ENCODE data around the gene SMAP2.

SMAP2 gene

DNA sequence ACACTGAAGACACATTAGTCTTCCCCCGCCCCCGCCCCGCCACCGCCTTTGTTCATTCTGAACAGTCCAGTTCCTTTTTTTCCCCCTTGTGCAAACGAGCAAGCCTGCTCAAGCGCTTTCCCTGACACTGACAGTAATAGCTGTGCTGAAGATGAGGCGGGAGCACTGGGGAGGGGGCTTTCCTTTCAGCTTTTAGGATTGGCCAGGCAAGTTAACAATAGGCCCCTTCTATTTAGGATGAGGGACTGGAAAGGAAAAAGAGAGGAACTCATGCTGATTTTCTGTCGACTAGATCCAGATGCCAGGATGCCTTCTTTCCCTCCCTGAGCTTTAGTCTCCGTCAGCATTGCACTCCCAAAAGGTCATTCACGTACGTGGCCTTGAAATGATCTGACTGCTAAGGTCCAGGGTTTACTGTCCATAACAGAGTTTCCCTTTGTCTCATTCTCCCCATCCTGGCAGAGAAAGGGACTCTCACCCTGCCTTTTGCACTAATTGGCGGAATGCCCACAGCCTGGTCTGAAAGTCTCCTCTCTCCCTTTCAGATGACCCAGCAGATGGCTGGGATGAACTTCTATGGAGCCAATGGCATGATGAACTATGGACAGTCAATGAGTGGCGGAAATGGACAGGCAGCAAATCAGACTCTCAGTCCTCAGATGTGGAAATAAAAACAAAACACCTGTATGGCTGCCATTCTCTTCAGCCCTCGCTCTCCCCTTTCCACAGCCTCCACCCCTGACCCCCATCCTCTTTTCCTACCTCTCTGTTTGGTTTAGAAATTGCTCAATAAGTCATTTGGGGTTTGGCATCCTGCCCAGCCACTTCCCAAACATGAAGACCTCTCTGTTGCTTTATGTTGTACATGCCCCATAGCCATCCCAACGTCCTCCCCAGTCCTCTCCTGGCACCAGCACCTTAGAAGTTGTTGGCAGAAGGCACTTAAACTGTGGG lies 48.2 kb downstream of the SMAP2 start:
- DNase-seq (ENCODE audit: low read depth) = no peak

- DNase-seq (ENCODE audit: low read depth) = no peak
Observed at GRCh38 chr1:40422630-40423263, 49.2 kb downstream of the SMAP2 start.

DNA sequence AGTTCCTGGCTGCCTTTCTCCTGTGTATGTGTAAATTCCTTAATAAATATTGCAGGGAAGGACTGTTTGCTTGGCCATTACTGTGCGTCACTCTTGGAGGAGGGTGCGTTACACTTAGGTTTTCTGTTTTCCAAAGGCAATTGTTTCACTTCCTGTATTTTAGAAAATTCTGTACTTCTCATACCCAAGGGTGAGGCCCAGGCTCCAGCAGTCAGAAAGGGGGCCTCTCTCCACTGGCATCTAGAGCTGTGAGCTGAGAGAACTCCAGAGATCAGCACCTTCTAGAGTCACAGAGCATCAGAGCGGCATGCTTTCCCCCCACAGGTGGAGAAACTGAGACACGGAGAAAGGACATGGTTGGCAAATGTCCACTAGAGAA lies 49.7 kb downstream of the SMAP2 start:
- DNase-seq (ENCODE audit: low read depth) = no peak

- DNase-seq (ENCODE audit: low read depth) = no peak
Observed at GRCh38 chr1:40423951-40424618, 50.6 kb downstream of the SMAP2 start.

- no peak for DNase-seq (ENCODE audit: low read depth)
Observed at GRCh38 chr1:40425198-40425597, 51.7 kb downstream of the SMAP2 start.

DNA sequence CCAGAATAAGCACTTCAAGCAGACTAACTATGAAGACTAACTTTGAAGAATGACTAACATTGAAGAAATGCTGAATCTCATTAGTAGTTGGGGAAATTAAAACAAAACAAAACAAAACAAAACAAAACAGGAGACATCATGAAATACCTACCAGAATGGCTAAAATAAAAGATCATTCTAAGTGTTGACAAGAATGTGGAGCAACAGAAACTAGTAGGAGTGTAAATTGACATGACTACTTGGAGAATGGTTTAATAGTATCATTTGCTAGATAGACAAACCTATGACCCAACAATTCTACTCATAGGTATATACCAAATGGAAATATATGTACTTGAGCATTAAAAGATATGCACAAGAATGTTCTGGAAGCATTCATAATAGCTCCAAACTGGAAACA lies 57.9 kb downstream of the SMAP2 start:
- DNase-seq (ENCODE audit: low read depth) = no peak

- DNase-seq (ENCODE audit: low read depth) = no peak
Observed at GRCh38 chr1:40432644-40433390, 59.3 kb downstream of the SMAP2 start.

DNA sequence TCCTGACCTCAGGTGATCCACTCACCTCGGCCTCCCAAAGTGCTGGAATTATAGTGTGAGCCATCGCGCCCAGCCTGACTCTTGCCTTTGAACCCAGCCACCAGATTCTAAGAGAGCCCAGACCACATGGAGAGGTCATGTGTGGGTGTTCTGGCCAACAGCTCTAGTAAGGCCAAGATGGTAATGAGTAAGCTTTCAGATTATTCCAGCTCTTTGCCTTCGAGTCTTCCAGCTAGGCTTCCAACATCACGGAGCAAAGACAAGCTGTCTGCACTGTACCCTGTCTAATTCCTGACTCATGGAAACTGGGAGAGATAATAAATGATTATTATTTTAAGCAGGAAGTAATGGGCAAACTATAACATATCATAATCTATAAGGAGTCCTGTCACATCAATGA lies 61.9 kb downstream of the SMAP2 start:
- DNase-seq (ENCODE audit: low read depth) = no peak

DNA sequence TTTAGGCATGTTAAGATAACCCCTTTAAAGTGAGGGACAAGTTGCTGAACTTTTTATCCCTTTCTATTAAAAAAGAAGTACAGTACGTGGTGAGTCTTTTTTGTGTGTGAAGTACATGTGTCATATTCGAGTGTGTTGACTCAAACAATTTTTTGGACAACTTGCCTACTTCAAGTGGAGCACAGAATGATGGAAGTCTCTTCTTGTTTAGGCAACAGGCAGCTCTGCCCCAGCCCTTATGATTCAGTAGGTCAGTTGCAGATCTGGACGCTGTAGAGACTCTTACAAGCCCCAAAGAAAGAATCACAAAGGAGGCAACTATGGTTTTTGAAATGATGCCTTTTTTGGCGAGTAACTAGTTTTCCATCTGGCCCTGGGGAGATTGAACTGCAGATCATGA lies 62.3 kb downstream of the SMAP2 start:
- DNase-seq (ENCODE audit: low read depth) = no peak

DNA sequence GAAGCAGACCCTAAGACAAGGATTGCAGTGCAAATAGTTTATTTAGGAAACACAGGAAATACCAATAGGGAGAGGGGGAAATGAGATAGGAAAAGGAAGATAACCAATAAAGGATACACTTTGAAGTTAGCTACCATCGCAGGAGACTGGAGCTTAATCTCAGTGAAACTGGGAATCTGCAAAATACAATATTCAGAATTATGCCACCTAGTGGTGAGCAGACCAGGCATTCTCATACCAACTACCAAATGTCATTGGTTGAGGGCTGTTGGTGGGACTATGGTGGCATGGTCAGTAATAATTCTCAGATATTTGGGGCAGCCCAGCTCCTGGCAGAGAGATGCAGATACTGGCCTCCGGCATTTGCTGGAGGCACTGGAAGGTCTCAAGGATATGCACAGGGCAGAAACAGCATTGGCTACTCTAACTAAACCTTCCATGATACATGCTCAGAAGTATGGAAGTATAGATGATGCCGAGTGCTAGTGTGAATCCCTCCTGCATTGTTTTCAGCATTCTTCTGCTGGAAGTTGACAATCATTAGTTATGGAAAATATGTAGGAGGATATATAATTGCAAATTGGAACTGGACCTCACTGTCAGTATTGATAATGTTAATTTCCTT lies 65.0 kb downstream of the SMAP2 start:
- peak; percentile 6 for DNase-seq (ENCODE audit: low read depth)

- DNase-seq (ENCODE audit: low read depth) = no peak
Observed at GRCh38 chr1:40439247-40439646, 65.7 kb downstream of the SMAP2 start.

DNA sequence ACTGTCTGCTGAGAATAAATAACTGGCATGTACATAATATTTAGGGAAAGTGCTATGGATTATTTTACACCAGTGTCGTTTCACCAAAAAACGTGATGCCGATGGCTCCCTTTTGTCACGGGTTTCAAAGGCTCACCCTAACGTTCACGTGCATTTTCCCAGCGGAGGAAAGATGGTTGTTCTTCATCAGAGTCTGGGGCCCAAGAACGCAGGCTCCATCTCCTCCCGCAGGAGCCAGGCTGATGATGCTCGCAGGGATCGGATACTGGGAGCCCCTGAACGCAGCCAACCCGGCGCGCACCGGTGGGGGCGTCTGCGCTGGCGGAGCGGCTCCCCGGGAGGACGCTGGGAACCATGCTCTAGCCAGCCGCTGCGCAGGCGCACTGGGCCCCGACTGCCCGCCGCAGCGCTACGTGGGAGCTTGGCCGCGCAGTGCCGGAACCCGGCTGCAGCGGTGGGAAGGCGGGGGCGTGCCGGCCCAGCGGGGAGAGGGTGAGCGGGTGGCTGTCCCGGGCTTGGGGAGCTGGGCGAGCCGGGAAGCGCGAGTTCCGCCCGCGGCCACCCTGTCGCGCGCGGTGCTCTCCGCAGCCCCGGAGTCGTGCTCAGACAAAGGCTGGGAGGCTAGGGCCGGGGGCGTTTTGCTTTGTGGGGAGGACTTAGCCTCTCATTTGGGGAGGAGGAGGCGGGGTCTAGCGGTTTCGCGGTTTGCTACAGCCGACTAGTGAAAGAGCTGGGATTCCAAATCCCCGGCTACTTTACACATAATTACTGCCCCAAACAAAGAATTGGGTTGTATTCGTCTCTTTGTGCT lies 76.4 kb downstream of the SMAP2 start, which contains the start of gene ZFP69B:
TSS of gene ZFP69B (plus strand) at position 793 of the 811 bp plus-strand sequence. CDS start 486 bp downstream, outside the sequence.
- peak; percentile 83 for DNase-seq (ENCODE audit: low read depth)

DNA sequence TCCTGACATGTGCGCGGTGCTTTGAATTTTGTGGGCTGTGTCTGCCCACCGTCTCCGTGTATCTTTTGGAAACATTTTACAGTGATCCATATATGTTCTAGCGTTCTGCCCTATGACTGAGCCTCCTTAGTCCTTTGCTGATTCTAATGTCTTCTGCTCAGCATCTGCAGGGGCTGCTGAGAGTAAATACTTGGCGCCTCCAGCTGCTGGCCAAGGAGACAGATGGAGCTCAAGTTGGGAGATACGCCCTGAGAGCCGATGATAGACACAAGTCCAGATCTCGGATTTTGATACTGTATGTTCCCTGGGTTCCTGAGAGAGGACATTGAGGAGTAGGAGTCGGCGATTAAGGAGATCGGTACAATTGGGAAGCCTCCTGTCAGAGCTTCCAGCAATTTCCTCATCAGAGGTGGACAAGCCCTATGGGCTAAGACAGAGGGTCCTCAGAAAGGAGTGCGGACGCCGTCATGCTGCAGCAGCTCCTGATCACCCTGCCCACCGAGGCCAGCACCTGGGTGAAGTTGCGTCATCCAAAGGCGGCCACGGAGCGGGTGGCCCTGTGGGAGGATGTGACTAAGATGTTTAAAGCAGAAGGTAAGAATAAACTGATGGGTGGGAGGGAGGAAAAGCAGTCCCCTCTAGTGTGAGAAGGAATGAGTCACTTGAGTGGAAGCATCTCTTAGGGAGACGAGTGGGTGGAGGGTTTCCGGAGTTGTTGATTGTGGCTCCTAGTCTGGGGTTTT lies 77.1 kb downstream of the SMAP2 start:
- DNase-seq (ENCODE audit: low read depth) = peak; percentile 61

GRCh38 chr1:40451238-40451585 lies 77.7 kb downstream of the SMAP2 start:
- no peak for DNase-seq (ENCODE audit: low read depth)

DNA sequence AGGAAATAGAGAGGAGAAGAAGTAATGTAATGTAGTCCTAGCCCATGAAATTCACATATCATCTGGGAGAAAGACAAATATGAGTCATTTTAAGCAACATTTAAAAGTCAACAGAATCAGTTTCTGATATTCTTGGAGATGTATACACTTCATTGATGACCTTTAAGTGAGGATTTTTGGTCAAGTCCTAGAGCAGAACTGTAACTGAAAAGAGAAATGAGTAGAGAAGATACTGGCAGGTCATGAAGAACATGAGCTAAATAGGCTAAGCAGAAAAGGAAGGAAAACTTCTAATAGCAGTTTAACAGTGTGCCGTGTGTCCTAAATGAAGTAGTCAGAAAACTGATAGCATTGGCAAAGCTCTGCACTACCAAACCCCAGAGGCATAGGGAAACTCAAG lies 81.3 kb downstream of the SMAP2 start:
- DNase-seq (ENCODE audit: low read depth) = no peak

DNA sequence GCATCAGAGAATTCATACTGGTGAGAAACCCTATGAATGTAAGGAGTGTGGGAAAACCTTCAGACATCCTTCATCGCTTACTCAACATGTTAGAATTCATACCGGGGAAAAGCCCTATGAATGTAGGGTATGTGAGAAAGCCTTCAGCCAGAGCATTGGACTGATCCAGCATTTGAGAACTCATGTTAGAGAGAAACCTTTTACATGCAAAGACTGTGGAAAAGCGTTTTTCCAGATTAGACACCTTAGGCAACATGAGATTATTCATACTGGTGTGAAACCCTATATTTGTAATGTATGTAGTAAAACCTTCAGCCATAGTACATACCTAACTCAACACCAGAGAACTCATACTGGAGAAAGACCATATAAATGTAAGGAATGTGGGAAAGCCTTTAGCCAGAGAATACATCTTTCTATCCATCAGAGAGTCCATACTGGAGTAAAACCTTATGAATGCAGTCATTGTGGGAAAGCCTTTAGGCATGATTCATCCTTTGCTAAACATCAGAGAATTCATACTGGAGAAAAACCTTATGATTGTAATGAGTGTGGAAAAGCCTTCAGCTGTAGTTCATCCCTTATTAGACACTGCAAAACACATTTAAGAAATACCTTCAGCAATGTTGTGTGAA lies 89.5 kb downstream of the SMAP2 start:
- no peak for DNase-seq (ENCODE audit: low read depth)

- no peak for DNase-seq (ENCODE audit: low read depth)
Observed at GRCh38 chr1:40469327-40469726, 95.8 kb downstream of the SMAP2 start.
